DMS153 (cell line): ENCODE data around the gene ALOXE3.
"Not testable (repeated sequence)": the region's sequence is repeated elsewhere in the genome, so short reads cannot be mapped to it uniquely, and the experiment has no call there.

Source experiments
- DNase-seq: peaks from one replicate; lab custom pipeline; 2025; lab: John Stamatoyannopoulos, UW

ALOXE3 gene

GRCh38 chr17:8091033-8091687, 27.2 kb downstream of the ALOXE3 start:
- no peak for DNase-seq

- DNase-seq = no peak
These were observed 28.6 kb downstream of the ALOXE3 start for GRCh38 chr17:8089728-8090127.

GRCh38 chr17:8087952-8088230, 30.4 kb downstream of the ALOXE3 start:
- no peak for DNase-seq

GRCh38 chr17:8087075-8087951, 31.0 kb downstream of the ALOXE3 start, which contains the start of gene ALOX12B:
Gene ALOX12B, minus strand, starts transcription at chr17:8087716. Its CDS starts 274 bp downstream, at chr17:8087442.
- no peak for DNase-seq

GRCh38 chr17:8084250-8084649, 34.1 kb downstream of the ALOXE3 start:
- DNase-seq = no peak

- DNase-seq = no peak
These were observed 36.0 kb downstream of the ALOXE3 start for GRCh38 chr17:8082292-8082691.

GRCh38 chr17:8081876-8082275, 36.4 kb downstream of the ALOXE3 start:
- DNase-seq = no peak

GRCh38 chr17:8080799-8081219, 37.5 kb downstream of the ALOXE3 start:
- no peak for DNase-seq

- no peak for DNase-seq
These were observed 38.0 kb downstream of the ALOXE3 start for GRCh38 chr17:8080208-8080798.

GRCh38 chr17:8079291-8080207, 38.8 kb downstream of the ALOXE3 start:
- no peak for DNase-seq

- not testable (repeated sequence) for DNase-seq
These were observed 40.4 kb downstream of the ALOXE3 start for GRCh38 chr17:8077939-8078338.

GRCh38 chr17:8076502-8077266, 41.6 kb downstream of the ALOXE3 start:
- DNase-seq = no peak

GRCh38 chr17:8075574-8076342, 42.6 kb downstream of the ALOXE3 start:
- no peak for DNase-seq

GRCh38 chr17:8075081-8075480, 43.2 kb downstream of the ALOXE3 start:
- DNase-seq = no peak

- DNase-seq = no peak
These were observed 43.8 kb downstream of the ALOXE3 start for GRCh38 chr17:8074554-8074953.

GRCh38 chr17:8073627-8074484, 44.5 kb downstream of the ALOXE3 start:
- no peak for DNase-seq

GRCh38 chr17:8072729-8073461, 45.4 kb downstream of the ALOXE3 start:
- DNase-seq = no peak

GRCh38 chr17:8072341-8072728, 46.0 kb downstream of the ALOXE3 start:
- DNase-seq = no peak

- no peak for DNase-seq
These were observed 46.8 kb downstream of the ALOXE3 start for GRCh38 chr17:8071496-8071895.
